ENCODE data around the gene ECHDC1.

The ECHDC1 gene

GRCh38 chr6:127262896-127263295, 80.5 kb downstream of the ECHDC1 start:
- Histone ChIP-seq H3K27me3 (ENCODE audit: low read depth, low read length) (no peaks in the 10 kb centered on the region), H3K36me3 (ENCODE audit: control insufficient read depth in 1 of 2, insufficient read depth in 2 of 2, low read length in 2 of 2) (peaks cover 0 to 12% of the 10 kb centered on the region in 2 donors), H3K4me3 (ENCODE audit: low read depth in 1 of 2, low read length in 2 of 2) (no peak overlapping the region), H3K27ac (ENCODE audit: low read length) (no peak overlapping the region), H3K4me1 (ENCODE audit: control insufficient read depth in 1 of 2, insufficient read depth in 2 of 2, low read length in 2 of 2) (peaks cover 0 to 6% of the 10 kb centered on the region in 2 donors), H3K9me3 (ENCODE audit: control insufficient read depth in 1 of 2, low read length in 2 of 2) (no peaks in the 10 kb centered on the region)

GRCh38 chr6:127255286-127255685, 88.1 kb downstream of the ECHDC1 start:
- no peaks in the 10 kb centered on the region for H3K9me3 ChIP-seq (ENCODE audit: control insufficient read depth in 1 of 2, low read length in 2 of 2)
- H3K27ac ChIP-seq (ENCODE audit: low read length): no peak overlapping the region
- H3K36me3 ChIP-seq (ENCODE audit: control insufficient read depth in 1 of 2, insufficient read depth in 2 of 2, low read length in 2 of 2): no peaks in the 10 kb centered on the region
- no peaks in the 10 kb centered on the region for H3K27me3 ChIP-seq (ENCODE audit: low read depth, low read length)
- H3K4me1 ChIP-seq (ENCODE audit: control insufficient read depth in 1 of 2, insufficient read depth in 2 of 2, low read length in 2 of 2): no peaks in the 10 kb centered on the region
- no peak overlapping the region for H3K4me3 ChIP-seq (ENCODE audit: low read depth in 1 of 2, low read length in 2 of 2)

GRCh38 chr6:127249621-127250020, 93.8 kb downstream of the ECHDC1 start:
- no peaks in the 10 kb centered on the region for H3K4me1 ChIP-seq (ENCODE audit: control insufficient read depth in 1 of 2, insufficient read depth in 2 of 2, low read length in 2 of 2)
- no peaks in the 10 kb centered on the region for H3K36me3 ChIP-seq (ENCODE audit: control insufficient read depth in 1 of 2, insufficient read depth in 2 of 2, low read length in 2 of 2)
- no peak overlapping the region for H3K4me3 ChIP-seq (ENCODE audit: low read depth in 1 of 2, low read length in 2 of 2)
- no peaks in the 10 kb centered on the region for H3K9me3 ChIP-seq (ENCODE audit: control insufficient read depth in 1 of 2, low read length in 2 of 2)
- H3K27ac ChIP-seq (ENCODE audit: low read length): no peak overlapping the region
- no peaks in the 10 kb centered on the region for H3K27me3 ChIP-seq (ENCODE audit: low read depth, low read length)

GRCh38 chr6:127247114-127248096, 96.0 kb downstream of the ECHDC1 start:
- H3K27me3 ChIP-seq (ENCODE audit: low read depth, low read length): no peaks in the 10 kb centered on the region
- no peaks in the 10 kb centered on the region for H3K9me3 ChIP-seq (ENCODE audit: control insufficient read depth in 1 of 2, low read length in 2 of 2)
- H3K4me1 ChIP-seq (ENCODE audit: control insufficient read depth in 1 of 2, insufficient read depth in 2 of 2, low read length in 2 of 2): no peaks in the 10 kb centered on the region
- no peak overlapping the region for H3K4me3 ChIP-seq (ENCODE audit: low read depth in 1 of 2, low read length in 2 of 2)
- H3K36me3 ChIP-seq (ENCODE audit: control insufficient read depth in 1 of 2, insufficient read depth in 2 of 2, low read length in 2 of 2): no peaks in the 10 kb centered on the region
- H3K27ac ChIP-seq (ENCODE audit: low read length): no peak overlapping the region

- no peaks in the 10 kb centered on the region for H3K4me1 ChIP-seq (ENCODE audit: control insufficient read depth in 1 of 2, insufficient read depth in 2 of 2, low read length in 2 of 2)
- no peaks in the 10 kb centered on the region for H3K27me3 ChIP-seq (ENCODE audit: low read depth, low read length)
- H3K27ac ChIP-seq (ENCODE audit: low read length): no peak overlapping the region
- no peaks in the 10 kb centered on the region for H3K36me3 ChIP-seq (ENCODE audit: control insufficient read depth in 1 of 2, insufficient read depth in 2 of 2, low read length in 2 of 2)
- no peaks in the 10 kb centered on the region for H3K9me3 ChIP-seq (ENCODE audit: control insufficient read depth in 1 of 2, low read length in 2 of 2)
- no peak overlapping the region for H3K4me3 ChIP-seq (ENCODE audit: low read depth in 1 of 2, low read length in 2 of 2)
Observed at GRCh38 chr6:127243501-127243900, 99.9 kb downstream of the ECHDC1 start.
